ENCODE results near the gene TPI1.
"Not testable (repeated sequence)": the region's sequence is repeated elsewhere in the genome, so short reads cannot be mapped to it uniquely, and the experiment has no call there.

Gene TPI1

GRCh38 chr12:6896846-6897435 lies 29.6 kb downstream of the TPI1 start:
- DNase-seq = no peak

- DNase-seq = no peak
Observed at GRCh38 chr12:6899427-6899826, 32.1 kb downstream of the TPI1 start.

GRCh38 chr12:6899837-6900519 lies 32.6 kb downstream of the TPI1 start:
- DNase-seq = no peak

GRCh38 chr12:6902448-6902847 lies 35.1 kb downstream of the TPI1 start:
- DNase-seq = no peak

GRCh38 chr12:6903722-6904121 lies 36.4 kb downstream of the TPI1 start:
- DNase-seq = no peak

GRCh38 chr12:6904280-6905276 lies 37.2 kb downstream of the TPI1 start, which contains the start of gene LRRC23:
LRRC23 (plus strand) TSS chr12:6904822; CDS start chr12:6905634, 812 bp downstream.
- DNase-seq = peak; percentile 96

GRCh38 chr12:6905414-6906040 lies 38.2 kb downstream of the TPI1 start:
- DNase-seq = no peak

- not testable (repeated sequence) for DNase-seq
Observed at GRCh38 chr12:6908141-6908540, 40.8 kb downstream of the TPI1 start.

- no peak for DNase-seq
Observed at GRCh38 chr12:6909421-6910145, 42.3 kb downstream of the TPI1 start.

GRCh38 chr12:6912164-6912935 lies 45.0 kb downstream of the TPI1 start:
- DNase-seq = no peak

- DNase-seq = peak; percentile 82
Observed at GRCh38 chr12:6914246-6914946, 47.1 kb downstream of the TPI1 start, which contains the start of gene ENO2. ENO2 (plus strand) TSS chr12:6914580; CDS start chr12:6915833, 1,253 bp downstream.

- DNase-seq = no peak
Observed at GRCh38 chr12:6914947-6915788, 47.8 kb downstream of the TPI1 start.

- no peak for DNase-seq
Observed at GRCh38 chr12:6915789-6916285, 48.5 kb downstream of the TPI1 start.

- no peak for DNase-seq
Observed at GRCh38 chr12:6916426-6917200, 49.3 kb downstream of the TPI1 start.

- no peak for DNase-seq
Observed at GRCh38 chr12:6917491-6918231, 50.3 kb downstream of the TPI1 start.

- no peak for DNase-seq
Observed at GRCh38 chr12:6919588-6919987, 52.3 kb downstream of the TPI1 start.
